ENCODE measurements around the gene DSC3.
"Not testable (repeated sequence)": the region's sequence is repeated elsewhere in the genome, so short reads cannot be mapped to it uniquely, and the experiment has no call there.

Gene DSC3

GRCh38 chr18:31040686-31041270 lies 1.8 kb downstream of the DSC3 start:
- DNase-seq, result no peak

GRCh38 chr18:31039426-31039825 lies 3.1 kb downstream of the DSC3 start:
- no peak for DNase-seq

GRCh38 chr18:31037686-31038085 lies 4.9 kb downstream of the DSC3 start:
- not testable (repeated sequence) for DNase-seq

GRCh38 chr18:31034541-31034940 lies 8.0 kb downstream of the DSC3 start:
- no peak for DNase-seq

GRCh38 chr18:31030574-31031278 lies 11.8 kb downstream of the DSC3 start:
- DNase-seq, result no peak

GRCh38 chr18:31015715-31016434 lies 26.7 kb downstream of the DSC3 start:
- DNase-seq, result no peak

GRCh38 chr18:31011455-31011854 lies 31.1 kb downstream of the DSC3 start:
- DNase-seq, result not testable (repeated sequence)

- DNase-seq, result no peak
Observed at GRCh38 chr18:31010601-31011000, 31.9 kb downstream of the DSC3 start.

- no peak for DNase-seq
Observed at GRCh38 chr18:30999887-31000628, 42.5 kb downstream of the DSC3 start.

GRCh38 chr18:30999186-30999585 lies 43.4 kb downstream of the DSC3 start:
- DNase-seq, result no peak

- no peak for DNase-seq
Observed at GRCh38 chr18:30997223-30997622, 45.3 kb downstream of the DSC3 start.

GRCh38 chr18:30992231-30992630 lies 50.3 kb downstream of the DSC3 start:
- no peak for DNase-seq

GRCh38 chr18:30991397-30991796 lies 51.1 kb downstream of the DSC3 start:
- DNase-seq, result no peak

- DNase-seq, result no peak
Observed at GRCh38 chr18:30989141-30989540, 53.4 kb downstream of the DSC3 start.

GRCh38 chr18:30988440-30988839 lies 54.1 kb downstream of the DSC3 start:
- DNase-seq, result no peak

GRCh38 chr18:30987467-30988241 lies 54.9 kb downstream of the DSC3 start:
- no peak for DNase-seq

- no peak for DNase-seq
Observed at GRCh38 chr18:30985753-30986152, 56.8 kb downstream of the DSC3 start.

GRCh38 chr18:30982285-30982992 lies 60.1 kb downstream of the DSC3 start:
- DNase-seq, result no peak

GRCh38 chr18:30978091-30978490 lies 64.5 kb downstream of the DSC3 start:
- not testable (repeated sequence) for DNase-seq

GRCh38 chr18:30971338-30971956 lies 71.1 kb downstream of the DSC3 start:
- DNase-seq, result no peak

GRCh38 chr18:30970196-30970816 lies 72.2 kb downstream of the DSC3 start:
- DNase-seq, result no peak

Data from DMS 273 treated with DMSO at 0.1 percent for 48 hours (cell line).